HCT116 (cell line): Measurements from ENCODE around the gene MOB3B. TPM values are rescaled to one million over a fixed set of nuclear protein-coding genes. Genes with fewer than 3 reads are reported as not detected.
A peak's percentile ranks its signal among the peaks of the same experiment; 100 is the strongest.

Experiments used
- ATAC-seq: fragments of 200-7000 bp; cut with Tn5 transposase; 2 replicates; pipeline ENCODE4 v1.9.1; 2020; ENCODE audit warnings: mild to moderate bottlenecking, moderate library complexity
- BruUV-seq: library from RNA; stranded (reverse); fragments of 400-500 nt; replicated peaks from 2 replicates; lab custom pipeline; 2021; lab: Mats Ljungman, UMichigan
- CTCF ChIA-PET: fragments of 300-600 bp; sonication (Branson Sonifier 250); formaldehyde crosslinking; loops from one replicate; lab custom pipeline; 2021; ENCODE audit warnings: antibody characterized with exemption; lab: Charles Lee
- POLR2A ChIA-PET: fragments of 300-600, 350-600 bp; sonication (Branson Sonifier 250); formaldehyde crosslinking; loops from one replicate; lab custom pipeline; 2021; ENCODE audit warnings: antibody characterized with exemption; lab: Charles Lee
- RAD21 ChIA-PET, 2 experiments: fragments of 300-600 bp; sonication (Branson Sonifier 250); formaldehyde crosslinking; loops; one replicate each; lab custom pipeline; 2023; ENCODE audit warnings: low total read pairs in 2 of 2; ENCODE audit not compliant: uncharacterized antibody in 2 of 2, unreplicated experiment in 2 of 2, low non-redundant PET in 1 of 2; lab: Charles Lee
- DNase-seq: peaks from one replicate; pipeline ENCODE4 v3.0.0-alpha.2; 2010; ENCODE audit warnings: low read depth, low spot score
- H2AFZ ChIP-seq: fragments of 200-600 bp; shearing (Covaris generic), sonication (generic); 2 replicates; pipeline ENCODE4 v1.6.1; 2017; ENCODE audit warnings: low read depth, mixed run types, mixed read lengths, antibody characterized with exemption, low read length; ENCODE audit not compliant: poor library complexity, severe bottlenecking
- H3K27ac ChIP-seq: 2 replicates; pipeline ENCODE4 v1.5.1; 2012; ENCODE audit warnings: low read depth, low read length
- H3K27me3 ChIP-seq: fragments of 200-600 bp; sonication (generic); 2 replicates; pipeline ENCODE4 v1.6.1; 2016; ENCODE audit warnings: mixed run types, low read length, mixed read lengths; ENCODE audit not compliant: insufficient read depth
- H3K36me3 ChIP-seq, 2 experiments: fragments of 200-500 bp in 1 of 2; fragments of 200-600 bp in 1 of 2; sonication (Bioruptor generic) in 1 of 2; sonication (generic) in 1 of 2; 2 replicates each; pipeline versions ENCODE4 v1.5.1 to v1.6.1; 2014 to 2016; ENCODE audit warnings: low read length in 2 of 2, inconsistent platforms in 1 of 2, mixed read lengths in 1 of 2, mixed run types in 1 of 2; ENCODE audit not compliant: insufficient read depth in 2 of 2, control insufficient read depth in 1 of 2
- H3K4me1 ChIP-seq, 2 experiments: fragments of 200-600 bp in 1 of 2; sonication (generic) in 1 of 2; 2 replicates each; pipeline versions ENCODE4 v1.5.1 to v1.6.1; 2012 to 2017; ENCODE audit warnings: low read length in 2 of 2, inconsistent platforms in 1 of 2, mild to moderate bottlenecking in 1 of 2, mixed read lengths in 1 of 2, mixed run types in 1 of 2, moderate library complexity in 1 of 2; ENCODE audit not compliant: insufficient read depth in 2 of 2, control insufficient read depth in 1 of 2
- H3K4me2 ChIP-seq: fragments of 200-600 bp; sonication (generic); 2 replicates; pipeline ENCODE4 v1.6.1; 2017; ENCODE audit warnings: mixed run types, low read length, mixed read lengths
- H3K4me3 ChIP-seq, 2 experiments: fragments of 200-600 bp in 1 of 2; sonication (generic) in 1 of 2; replicated peaks in 1 of 2; 2 replicates each; pipeline ENCODE4 v1.5.1; 2011 to 2016; ENCODE audit warnings: low read length in 2 of 2, control low read depth in 1 of 2, low read depth in 1 of 2, mild to moderate bottlenecking in 1 of 2, mixed read lengths in 1 of 2, mixed run types in 1 of 2
- H3K79me2 ChIP-seq: fragments of 200-600 bp; sonication (generic); 2 replicates; pipeline ENCODE4 v1.6.1; 2017; ENCODE audit warnings: mild to moderate bottlenecking, mixed run types, low read length, moderate library complexity, mixed read lengths; ENCODE audit not compliant: insufficient read depth
- H3K9ac ChIP-seq: fragments of 200-600 bp; sonication (generic); 2 replicates; pipeline ENCODE4 v1.6.1; 2016; ENCODE audit warnings: low read length, mixed read lengths
- H3K9me2 ChIP-seq: fragments of 200-600 bp; sonication (generic), shearing (Covaris generic); 2 replicates; pipeline ENCODE4 v1.6.1; 2017; ENCODE audit warnings: mixed run types, mild to moderate bottlenecking, moderate library complexity; ENCODE audit not compliant: insufficient read depth
- H3K9me3 ChIP-seq, 2 experiments: fragments of 200-500 bp in 1 of 2; fragments of 200-600 bp in 1 of 2; sonication (Bioruptor generic) in 1 of 2; sonication (generic) in 1 of 2; 2 replicates each; pipeline ENCODE4 v1.6.1; 2014 to 2017; ENCODE audit warnings: low read length in 2 of 2, mixed read lengths in 2 of 2, inconsistent platforms in 1 of 2, low read depth in 1 of 2, mild to moderate bottlenecking in 1 of 2, mixed run types in 1 of 2, moderate library complexity in 1 of 2; ENCODE audit not compliant: control insufficient read depth in 1 of 2, insufficient read depth in 1 of 2
- H4K20me1 ChIP-seq: fragments of 200-600 bp; sonication (generic), shearing (Covaris generic); 2 replicates; pipeline ENCODE4 v1.6.1; 2017; ENCODE audit warnings: mixed run types, mild to moderate bottlenecking, moderate library complexity; ENCODE audit not compliant: insufficient read depth
- CBX3 ChIP-seq: IDR thresholded peaks from 2 replicates; pipeline ENCODE4 v1.6.1; 2012; ENCODE audit warnings: low read depth
- CEBPB ChIP-seq: IDR thresholded peaks from 2 replicates; pipeline ENCODE4 v1.6.1; 2012; ENCODE audit warnings: low read depth
- CTCF ChIP-seq, 3 experiments: fragments of 200-600 bp in 1 of 3; sonication (generic) in 1 of 3; IDR thresholded peaks in 2 of 3; conservative IDR thresholded peaks in 1 of 3; 2 replicates each; pipeline ENCODE4 v1.5.1; 2012 to 2017; ENCODE audit warnings: low read depth in 2 of 3, low read length in 2 of 3, antibody characterized with exemption in 1 of 3, borderline replicate concordance in 1 of 3, control low read depth in 1 of 3, mild to moderate bottlenecking in 1 of 3, mixed read lengths in 1 of 3, mixed run types in 1 of 3, moderate library complexity in 1 of 3; ENCODE audit not compliant: insufficient read depth in 1 of 3
- EGR1 ChIP-seq: IDR thresholded peaks from 2 replicates; pipeline ENCODE4 v1.6.1; 2012; ENCODE audit warnings: low read depth
- ELF1 ChIP-seq: IDR thresholded peaks from 2 replicates; pipeline ENCODE4 v1.6.1; 2012; ENCODE audit warnings: low read depth, borderline replicate concordance
- EZH2phosphoT487 ChIP-seq: fragments of 200-600 bp; IDR thresholded peaks from 2 replicates; pipeline ENCODE4 v1.6.1; 2018; ENCODE audit warnings: antibody characterized with exemption, borderline replicate concordance
- FOSL1 ChIP-seq: IDR thresholded peaks from 2 replicates; pipeline ENCODE4 v1.6.1; 2012; ENCODE audit warnings: low read depth
- JUND ChIP-seq: IDR thresholded peaks from 2 replicates; pipeline ENCODE4 v1.6.1; 2012
- MAX ChIP-seq: IDR thresholded peaks from 2 replicates; pipeline ENCODE4 v1.6.1; 2012
- POLR2A ChIP-seq: IDR thresholded peaks from 2 replicates; pipeline ENCODE4 v1.7.0; 2011; ENCODE audit warnings: borderline replicate concordance; ENCODE audit not compliant: insufficient read depth, insufficient read length; ENCODE audit errors: extremely low read depth
- RAD21 ChIP-seq: IDR thresholded peaks from 2 replicates; pipeline ENCODE4 v1.6.1; 2012; ENCODE audit warnings: low read depth, mild to moderate bottlenecking
- SIN3A ChIP-seq: IDR thresholded peaks from 2 replicates; pipeline ENCODE4 v1.6.1; 2012; ENCODE audit warnings: low read depth
- SP1 ChIP-seq: IDR thresholded peaks from 2 replicates; pipeline ENCODE4 v1.6.1; 2012; ENCODE audit warnings: low read depth
- SRF ChIP-seq: IDR thresholded peaks from 2 replicates; pipeline ENCODE4 v1.6.1; 2012; ENCODE audit warnings: low read depth
- ZNF274 ChIP-seq: fragments of 200-500 bp; sonication (Bioruptor generic); IDR thresholded peaks from 2 replicates; pipeline ENCODE4 v1.6.1; 2014; ENCODE audit warnings: mild to moderate bottlenecking, low read depth, low read length, inconsistent platforms
- intact Hi-C: fragments of 100-400 bp; cut with micrococcal nuclease; formaldehyde crosslinking; loops from 2 replicates; pipeline ENCODE4 v1.10.0; 2022
- total RNA-seq: library from RNA; stranded (reverse); gene quantifications from one replicate; pipeline ENCODE4 v1.2.1, GENCODE V29; 2021; ENCODE audit not compliant: unreplicated experiment
- TF ChIP-seq, protein P1 (sequence below): IDR thresholded peaks from 2 replicates; pipeline ENCODE4 v1.6.1; 2012
- TF ChIP-seq, protein P2 (sequence below): IDR thresholded peaks from 2 replicates; pipeline ENCODE4 v1.6.1; 2011; ENCODE audit warnings: mild to moderate bottlenecking, low read length, moderate library complexity; ENCODE audit not compliant: insufficient replicate concordance; ENCODE audit errors: extremely low read depth

MOB3B gene
- total RNA-seq, 1 experiment from 2014 or later: 1.2 TPM

- TF ChIP-seq POLR2A: no peak
- TF ChIP-seq EZH2phosphoT487: no peak
- no peak for TF ChIP-seq MAX
- no peak for TF ChIP-seq JUND
- TF ChIP-seq FOSL1: no peak
- no peak for TF ChIP-seq RAD21
- no peak for TF ChIP-seq CEBPB
- TF ChIP-seq ZNF274: no peak
- TF ChIP-seq SRF: no peak
- no peak for TF ChIP-seq SP1
- TF ChIP-seq, protein P1, sequence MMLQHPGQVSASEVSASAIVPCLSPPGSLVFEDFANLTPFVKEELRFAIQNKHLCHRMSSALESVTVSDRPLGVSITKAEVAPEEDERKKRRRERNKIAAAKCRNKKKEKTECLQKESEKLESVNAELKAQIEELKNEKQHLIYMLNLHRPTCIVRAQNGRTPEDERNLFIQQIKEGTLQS: no peak
These were observed 157.0 kb downstream of the MOB3B start (continued) for GRCh38 chr9:27372615-27373014.

DNA sequence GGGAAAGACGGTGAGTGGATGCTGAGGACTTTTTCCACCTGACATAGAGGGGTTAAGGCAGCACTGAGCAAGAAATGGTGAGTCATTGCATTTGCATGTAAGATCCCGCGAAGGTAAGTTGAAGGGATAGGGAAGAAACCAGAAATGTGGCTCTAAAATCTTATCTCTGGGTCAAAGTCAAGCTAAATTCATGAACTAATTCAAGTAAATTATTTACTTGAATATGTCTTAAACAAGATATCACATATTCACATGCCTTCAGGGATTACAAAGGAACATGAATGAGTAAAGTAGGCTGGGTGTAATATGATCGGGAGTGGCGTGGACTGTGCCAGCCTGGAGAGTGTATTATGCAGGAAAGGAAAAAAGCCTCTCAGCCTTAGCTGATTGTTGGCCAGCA is 158.2 kb downstream of the MOB3B start:
- intact Hi-C loops: no loop called here
- peak; percentile 92 for ATAC-seq
- Histone ChIP-seq H3K9me2 (no peaks in the 10 kb centered on the region), H2AFZ (peak overlapping the region; percentile 57), H3K4me1 (peaks cover 13 to 14% of the 10 kb centered on the region in 2 experiments), H3K27me3 (peaks cover 4% of the 10 kb centered on the region; the same call in 1 of the 2 replicates), H3K36me3 (no peaks in the 10 kb centered on the region), H4K20me1 (no peaks in the 10 kb centered on the region), H3K4me3 (peak overlapping the region; percentile 15 to 29; a peak in 2 of 4 replicates)
- RAD21 ChIA-PET: no interaction called here
- CTCF ChIA-PET: interaction anchor here (0.6 to 0.9 kb wide), 2 partner anchors 9 to 96 kb away, joined by 3 read pairs; no protein-coding TSS in a partner anchor
- POLR2A ChIA-PET: no interaction called here
- DNase-seq: peak; percentile 22
- no peak; the same call in 1 of the 2 replicates for TF ChIP-seq CBX3
- no peak for TF ChIP-seq POLR2A
- TF ChIP-seq ELF1: no peak
- peak; percentile 30; the same call in 1 of the 2 replicates for TF ChIP-seq SP1
- peak; percentile 62 for TF ChIP-seq JUND
- TF ChIP-seq MAX: peak; percentile 26; the same call in 1 of the 2 replicates
- TF ChIP-seq SIN3A: no peak
- TF ChIP-seq EGR1: no peak
- TF ChIP-seq RAD21: no peak
- TF ChIP-seq CTCF (IDR thresholded peaks at IDR 0.05 in 2 of 3, conservative IDR thresholded peaks at IDR 0.05 in 1 of 3; ENCODE audit: borderline replicate concordance in 1 of 3, insufficient read depth in 1 of 3, low read depth in 2 of 3, low read length in 2 of 3): no peak
- TF ChIP-seq EZH2phosphoT487: no peak
- TF ChIP-seq, protein P2, sequence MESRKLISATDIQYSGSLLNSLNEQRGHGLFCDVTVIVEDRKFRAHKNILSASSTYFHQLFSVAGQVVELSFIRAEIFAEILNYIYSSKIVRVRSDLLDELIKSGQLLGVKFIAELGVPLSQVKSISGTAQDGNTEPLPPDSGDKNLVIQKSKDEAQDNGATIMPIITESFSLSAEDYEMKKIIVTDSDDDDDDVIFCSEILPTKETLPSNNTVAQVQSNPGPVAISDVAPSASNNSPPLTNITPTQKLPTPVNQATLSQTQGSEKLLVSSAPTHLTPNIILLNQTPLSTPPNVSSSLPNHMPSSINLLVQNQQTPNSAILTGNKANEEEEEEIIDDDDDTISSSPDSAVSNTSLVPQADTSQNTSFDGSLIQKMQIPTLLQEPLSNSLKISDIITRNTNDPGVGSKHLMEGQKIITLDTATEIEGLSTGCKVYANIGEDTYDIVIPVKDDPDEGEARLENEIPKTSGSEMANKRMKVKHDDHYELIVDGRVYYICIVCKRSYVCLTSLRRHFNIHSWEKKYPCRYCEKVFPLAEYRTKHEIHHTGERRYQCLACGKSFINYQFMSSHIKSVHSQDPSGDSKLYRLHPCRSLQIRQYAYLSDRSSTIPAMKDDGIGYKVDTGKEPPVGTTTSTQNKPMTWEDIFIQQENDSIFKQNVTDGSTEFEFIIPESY: no peak
- peak; percentile 66 for TF ChIP-seq FOSL1
- TF ChIP-seq, all 23 proteins: peak for 4
- no TSS peak for BruUV-seq
- H3K9ac ChIP-seq: 0 out of 2 replicates have a peak overlapping the region, but pooled peaks have one; percentile 5
- H3K27ac ChIP-seq: peak overlapping the region; percentile 42; the same call in 1 of the 2 replicates
- H3K9me3 ChIP-seq: no peaks in the 10 kb centered on the region
- H3K4me2 ChIP-seq: peak overlapping the region; percentile 66
- no peaks in the 10 kb centered on the region for H3K79me2 ChIP-seq
